ENCODE data around the gene NEK1. TPM values are rescaled to one million over a fixed set of nuclear protein-coding genes. Genes with fewer than 3 reads are reported as not detected.

Gene NEK1
- total and polyA plus RNA-seq, 2 of the 13 experiments (the other 11 are each of a cell fraction or from before 2014, with no cell fraction given), result 2.9 to 5.4 TPM

DNA sequence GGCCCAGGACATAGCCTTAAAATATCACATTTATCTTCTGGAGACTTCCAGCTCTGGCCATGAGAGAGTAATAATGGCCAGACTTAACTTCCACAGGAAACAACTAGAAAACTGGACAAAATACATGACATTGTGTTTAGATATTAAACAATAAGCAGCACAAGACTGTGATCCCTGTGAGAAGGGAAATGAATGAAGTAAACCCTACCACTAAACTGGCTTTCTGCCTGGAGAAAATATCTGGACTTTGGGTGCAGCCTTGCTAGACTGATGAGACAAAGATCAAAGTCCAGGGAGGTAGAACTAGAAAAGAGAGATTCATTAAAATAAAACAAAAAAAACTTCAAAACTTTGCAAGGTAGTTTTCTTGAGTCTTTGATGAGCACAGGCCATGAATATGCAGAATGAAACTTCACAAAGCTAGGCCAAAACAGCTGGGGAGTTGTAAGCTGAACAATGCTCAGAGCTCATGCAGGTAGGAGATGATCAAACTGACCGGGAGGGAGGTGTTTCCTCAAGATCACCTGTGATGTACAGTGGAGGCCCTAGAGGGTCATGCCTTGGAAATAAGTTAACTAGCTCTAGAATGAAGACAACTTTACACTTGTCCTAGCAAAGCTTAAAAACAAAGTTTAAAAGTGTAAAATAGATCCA lies 194.6 kb downstream of the NEK1 start:
- no peak overlapping the region for H3K9ac ChIP-seq (ENCODE audit: insufficient read depth, low read depth, low read length)
- TF ChIP-seq POGZ (CRISPR knock-in tag; IDR thresholded peaks at IDR 0.05) (no peak), HNF4G (IDR thresholded peaks at IDR 0.05; ENCODE audit: borderline replicate concordance, low read depth, low read length) (peak; percentile 23; the same call in 1 of the 2 replicates), HNF4G (CRISPR knock-in tag; IDR thresholded peaks at IDR 0.05; ENCODE audit: borderline replicate concordance, low read depth) (no peak), NCOR1 (IDR thresholded peaks at IDR 0.05; ENCODE audit: borderline replicate concordance, low read length) (peak; percentile 56; the same call in 1 of the 2 replicates)
- 100% methylated on average over 1 of the region's 1 CpG for WGBS (ENCODE audit: low lambda C conversion rate)
- H3K27ac ChIP-seq (ENCODE audit: extremely low read length, insufficient read depth, low read length), result no peak overlapping the region
- no peaks in the 10 kb centered on the region for H3K27me3 ChIP-seq (ENCODE audit: control insufficient read depth in 1 of 2, insufficient read depth in 2 of 2, low read length in 2 of 2)
- no peak overlapping the region for H3K4me3 ChIP-seq (replicated peaks in 1 of 3; ENCODE audit: insufficient read depth in 1 of 3, low read depth in 2 of 3, low read length in 3 of 3)
- H3K4me1 ChIP-seq (ENCODE audit: insufficient read depth, low read length), result peaks cover 12% of the 10 kb centered on the region
- CTCF ChIA-PET (ENCODE audit: low intra/inter-chr PET ratio, low total read pairs), result no interaction called here
- intact Hi-C loops (cut with micrococcal nuclease; ENCODE audit: unreplicated experiment), result no loop called here
- in situ Hi-C loops (cut with HindIII; ENCODE audit: extremely low pct_ligation_motif_present, low pct_unique_long_range_greater_than_20kb), result no loop called here
- no TSS peak for BruUV-seq (replicated peaks)
- H2AFZ ChIP-seq (ENCODE audit: low read length), result no peak overlapping the region
- peak; percentile 27 for DNase-seq (ENCODE audit: low spot score)
- no peak for ATAC-seq
- H3K4me2 ChIP-seq (ENCODE audit: low read depth, low read length), result no peak overlapping the region
- no peaks in the 10 kb centered on the region for H3K9me3 ChIP-seq (ENCODE audit: low read length)
- no peak for FAIRE-seq
- no peaks in the 10 kb centered on the region for H3K36me3 ChIP-seq (replicated peaks in 1 of 2; ENCODE audit: control insufficient read depth in 1 of 2, insufficient read depth in 2 of 2, low read length in 2 of 2)
- no peaks in the 10 kb centered on the region for H3K79me2 ChIP-seq (ENCODE audit: insufficient read depth, low read length)
- POLR2A ChIA-PET, result no interaction called here
- no peaks in the 10 kb centered on the region for H4K20me1 ChIP-seq (ENCODE audit: insufficient read depth, low read length)

DNA sequence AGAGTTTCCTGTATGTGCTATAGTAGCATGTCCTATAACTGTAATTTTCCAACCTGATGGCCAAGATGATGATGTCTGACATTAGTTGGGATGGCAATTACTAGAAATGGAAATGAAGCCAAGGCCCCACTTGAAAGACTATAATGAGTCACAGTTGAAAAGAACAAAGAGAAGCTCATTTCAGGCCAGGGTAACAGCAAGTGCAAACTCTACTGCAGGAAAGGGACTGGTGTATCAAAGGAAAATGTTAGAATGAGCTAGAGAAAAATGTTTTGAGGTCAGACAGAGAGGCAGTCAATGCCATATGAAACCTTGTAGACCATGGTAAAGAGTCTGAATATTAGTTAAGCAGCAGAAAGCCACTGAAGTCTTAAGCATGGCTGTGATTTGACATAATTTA lies 195.4 kb downstream of the NEK1 start:
- DNase-seq (ENCODE audit: low spot score), result peak; percentile 5
- intact Hi-C loops (cut with micrococcal nuclease; ENCODE audit: unreplicated experiment), result no loop called here
- H4K20me1 ChIP-seq (ENCODE audit: insufficient read depth, low read length), result no peaks in the 10 kb centered on the region
- H3K27ac ChIP-seq (ENCODE audit: extremely low read length, insufficient read depth, low read length), result no peak overlapping the region
- in situ Hi-C loops (cut with HindIII; ENCODE audit: extremely low pct_ligation_motif_present, low pct_unique_long_range_greater_than_20kb), result no loop called here
- no peak for TF ChIP-seq ZNF75D (CRISPR knock-in tag; IDR thresholded peaks at IDR 0.05; ENCODE audit: borderline replicate concordance)
- no peak for TF ChIP-seq HDAC1 (CRISPR knock-in tag; IDR thresholded peaks at IDR 0.05)
- no peak for TF ChIP-seq SRSF9 (IDR thresholded peaks at IDR 0.05; ENCODE audit: borderline replicate concordance, insufficient read depth, low read depth, low read length, poor library complexity, severe bottlenecking)
- TF ChIP-seq ZNF781 (CRISPR knock-in tag; IDR thresholded peaks at IDR 0.05; ENCODE audit: borderline replicate concordance, not compliant biosample characterization), result no peak
- TF ChIP-seq IRX3 (CRISPR knock-in tag; IDR thresholded peaks at IDR 0.05; ENCODE audit: borderline replicate concordance, low read depth), result no peak
- TF ChIP-seq, protein P1, sequence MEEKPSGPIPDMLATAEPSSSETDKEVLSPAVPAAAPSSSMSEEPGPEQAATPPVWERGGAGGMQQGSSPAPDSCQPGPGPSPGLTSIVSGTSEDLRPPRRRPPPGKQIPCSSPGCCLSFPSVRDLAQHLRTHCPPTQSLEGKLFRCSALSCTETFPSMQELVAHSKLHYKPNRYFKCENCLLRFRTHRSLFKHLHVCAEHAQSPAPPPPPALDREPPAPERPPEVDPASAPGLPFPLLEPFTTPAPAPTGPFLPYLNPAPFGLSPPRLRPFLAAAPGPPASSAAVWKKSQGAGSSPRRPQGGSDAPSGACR (CRISPR knock-in tag; IDR thresholded peaks at IDR 0.05), result no peak
- ChIA-PET CTCF (ENCODE audit: low intra/inter-chr PET ratio, low total read pairs) (no interaction called here), POLR2A (no interaction called here)
- H3K36me3 ChIP-seq (replicated peaks in 1 of 2; ENCODE audit: control insufficient read depth in 1 of 2, insufficient read depth in 2 of 2, low read length in 2 of 2), result no peaks in the 10 kb centered on the region
- no peak for FAIRE-seq
- no peak overlapping the region for H3K4me3 ChIP-seq (replicated peaks in 1 of 3; ENCODE audit: insufficient read depth in 1 of 3, low read depth in 2 of 3, low read length in 3 of 3)
- no peak overlapping the region for H3K4me2 ChIP-seq (ENCODE audit: low read depth, low read length)
- no peaks in the 10 kb centered on the region for H3K79me2 ChIP-seq (ENCODE audit: insufficient read depth, low read length)
- H3K4me1 ChIP-seq (ENCODE audit: insufficient read depth, low read length), result peaks cover 12% of the 10 kb centered on the region
- no peak overlapping the region for H3K9ac ChIP-seq (ENCODE audit: insufficient read depth, low read depth, low read length)
- no peak overlapping the region for H2AFZ ChIP-seq (ENCODE audit: low read length)
- ATAC-seq, result no peak
- H3K27me3 ChIP-seq (ENCODE audit: control insufficient read depth in 1 of 2, insufficient read depth in 2 of 2, low read length in 2 of 2), result no peaks in the 10 kb centered on the region
- no TSS peak for BruUV-seq (replicated peaks)
- H3K9me3 ChIP-seq (ENCODE audit: low read length), result no peaks in the 10 kb centered on the region

Data from HepG2 (cell line).